Body of pancreas (tissue), 4 donors: ENCODE measurements around the gene POLD1.

Experiments used
- POLR2A ChIP-seq, 3 donors: fragments of 450-650 bp; IDR thresholded peaks; one replicate each; pipeline ENCODE4 v1.6.1; 2016; ENCODE audit warnings: antibody characterized with exemption in 3 of 3, mild to moderate bottlenecking in 2 of 3
- TF ChIP-seq, protein P1 (sequence below), 7 experiments: fragments of 450-650 bp in 4 of 7; fragments of 200-600 bp in 3 of 7; sonication (generic) in 3 of 7; IDR thresholded peaks; one replicate each; pipeline ENCODE4 v1.5.1; 2016 to 2019; ENCODE audit warnings: antibody characterized with exemption in 7 of 7

DNA sequence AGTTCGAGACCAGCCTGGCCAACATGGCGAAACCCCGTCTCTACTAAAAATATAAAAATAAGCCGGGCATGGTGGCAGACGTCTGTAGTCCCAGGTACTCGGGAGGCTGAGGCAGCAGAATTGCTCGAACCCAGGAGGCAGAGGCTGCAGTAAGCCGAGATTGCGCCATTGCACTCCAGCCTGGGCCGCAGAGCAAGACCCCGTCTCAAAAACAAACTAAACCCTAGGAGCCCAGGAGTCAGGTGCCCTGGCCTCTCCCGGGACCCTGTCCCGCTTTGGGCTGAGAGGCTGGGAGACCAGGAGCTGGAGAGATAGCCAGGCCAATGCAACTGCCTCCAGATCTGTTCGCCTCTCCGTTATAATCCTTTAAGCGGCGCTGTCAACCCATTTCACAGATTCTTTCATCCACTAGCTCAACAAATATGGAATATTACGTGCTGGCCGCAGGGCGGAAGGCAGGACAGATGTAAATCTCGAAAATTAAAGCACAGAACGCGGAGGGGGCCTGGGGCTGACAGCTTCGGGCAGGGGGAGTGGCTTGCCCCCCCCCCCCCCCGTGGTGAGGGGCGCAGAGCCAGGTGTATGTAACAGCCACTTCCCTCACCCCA lies 43.3 kb downstream of the POLD1 start:
- TF ChIP-seq, protein P1, sequence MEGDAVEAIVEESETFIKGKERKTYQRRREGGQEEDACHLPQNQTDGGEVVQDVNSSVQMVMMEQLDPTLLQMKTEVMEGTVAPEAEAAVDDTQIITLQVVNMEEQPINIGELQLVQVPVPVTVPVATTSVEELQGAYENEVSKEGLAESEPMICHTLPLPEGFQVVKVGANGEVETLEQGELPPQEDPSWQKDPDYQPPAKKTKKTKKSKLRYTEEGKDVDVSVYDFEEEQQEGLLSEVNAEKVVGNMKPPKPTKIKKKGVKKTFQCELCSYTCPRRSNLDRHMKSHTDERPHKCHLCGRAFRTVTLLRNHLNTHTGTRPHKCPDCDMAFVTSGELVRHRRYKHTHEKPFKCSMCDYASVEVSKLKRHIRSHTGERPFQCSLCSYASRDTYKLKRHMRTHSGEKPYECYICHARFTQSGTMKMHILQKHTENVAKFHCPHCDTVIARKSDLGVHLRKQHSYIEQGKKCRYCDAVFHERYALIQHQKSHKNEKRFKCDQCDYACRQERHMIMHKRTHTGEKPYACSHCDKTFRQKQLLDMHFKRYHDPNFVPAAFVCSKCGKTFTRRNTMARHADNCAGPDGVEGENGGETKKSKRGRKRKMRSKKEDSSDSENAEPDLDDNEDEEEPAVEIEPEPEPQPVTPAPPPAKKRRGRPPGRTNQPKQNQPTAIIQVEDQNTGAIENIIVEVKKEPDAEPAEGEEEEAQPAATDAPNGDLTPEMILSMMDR (IDR thresholded peaks at IDR 0.05): no peak
- no peak for TF ChIP-seq POLR2A (IDR thresholded peaks at IDR 0.05)
